Ishikawa (cell line): ENCODE measurements around the gene NIPA2.

Experiments used
- CEBPB ChIP-seq: IDR thresholded peaks from 2 replicates; pipeline ENCODE4 v1.6.1; 2012
- ZBTB7A ChIP-seq: IDR thresholded peaks from 2 replicates; pipeline ENCODE4 v1.6.1; 2012; ENCODE audit warnings: low read depth

DNA sequence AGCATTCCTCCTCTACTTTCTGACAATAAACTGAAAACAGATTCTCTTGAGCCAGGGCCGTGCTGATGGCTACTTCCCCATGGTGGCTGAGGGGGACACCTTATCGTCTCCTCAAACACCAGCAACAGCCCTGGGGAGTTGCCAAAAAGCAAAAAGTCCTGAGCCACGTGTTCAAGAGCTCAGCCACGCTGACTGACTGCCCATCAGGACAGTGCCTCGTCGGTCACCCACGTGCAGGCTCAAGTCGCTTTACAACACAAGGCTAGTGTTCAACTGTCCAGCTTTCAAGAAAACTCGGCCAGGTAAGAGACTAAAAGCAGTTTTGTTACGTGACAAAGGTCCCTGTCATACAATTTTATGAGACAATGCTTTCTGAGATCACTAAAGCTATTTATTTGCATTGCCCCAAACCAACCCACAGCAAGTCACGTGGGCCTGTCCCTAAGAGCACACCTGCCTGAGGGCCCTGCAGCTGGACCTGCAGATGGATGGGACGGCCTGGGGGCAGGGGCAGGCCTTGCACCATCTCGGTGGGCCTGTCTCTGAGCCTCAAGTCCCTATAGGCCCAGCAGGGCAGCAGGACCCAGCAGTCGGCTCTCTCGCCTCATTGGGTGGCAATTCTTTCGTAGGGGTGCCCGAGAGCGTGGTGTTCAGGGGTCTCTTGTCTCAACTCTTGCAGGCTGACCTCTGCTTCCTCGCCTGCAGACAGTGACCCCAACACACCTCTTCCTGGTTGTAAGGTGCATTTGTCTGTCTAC lies 42.7 kb downstream of the NIPA2 start:
- TF ChIP-seq ZBTB7A: no peak
- TF ChIP-seq CEBPB: no peak
